Testis (tissue), 2 donors: ENCODE results near the gene PI3.

ENCODE experiments used
- POLR2A ChIP-seq: fragments of 450-650 bp; IDR thresholded peaks from one replicate; pipeline ENCODE4 v1.6.1; 2017; ENCODE audit warnings: antibody characterized with exemption, mild to moderate bottlenecking, moderate library complexity
- TF ChIP-seq, protein P1 (sequence below), 3 experiments: fragments of 450-650 bp in 2 of 3; fragments of 200-600 bp in 1 of 3; sonication (generic) in 1 of 3; IDR thresholded peaks; one replicate each; pipeline ENCODE4 v1.5.1; 2016 to 2019; ENCODE audit warnings: antibody characterized with exemption in 3 of 3, mild to moderate bottlenecking in 2 of 3, moderate library complexity in 1 of 3

DNA sequence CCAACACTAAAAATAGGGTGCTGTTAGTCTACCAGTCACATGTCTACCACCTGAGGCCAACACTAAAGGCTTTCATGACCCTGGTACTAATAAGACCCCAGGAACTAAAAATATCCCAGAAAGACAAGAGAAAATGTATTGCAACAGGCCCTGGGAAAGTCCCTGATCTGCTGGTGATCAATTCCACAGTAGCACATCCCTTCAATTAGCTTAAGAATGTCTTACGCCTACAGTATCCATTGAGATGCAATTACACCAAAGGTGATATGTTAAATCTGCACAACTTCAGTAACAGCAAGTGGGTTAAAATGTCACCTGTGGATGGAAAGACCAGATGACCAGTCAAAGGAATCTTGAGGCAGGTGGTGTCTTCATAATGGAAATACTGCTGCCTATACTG lies 35.2 kb downstream of the PI3 start:
- TF ChIP-seq, protein P1, sequence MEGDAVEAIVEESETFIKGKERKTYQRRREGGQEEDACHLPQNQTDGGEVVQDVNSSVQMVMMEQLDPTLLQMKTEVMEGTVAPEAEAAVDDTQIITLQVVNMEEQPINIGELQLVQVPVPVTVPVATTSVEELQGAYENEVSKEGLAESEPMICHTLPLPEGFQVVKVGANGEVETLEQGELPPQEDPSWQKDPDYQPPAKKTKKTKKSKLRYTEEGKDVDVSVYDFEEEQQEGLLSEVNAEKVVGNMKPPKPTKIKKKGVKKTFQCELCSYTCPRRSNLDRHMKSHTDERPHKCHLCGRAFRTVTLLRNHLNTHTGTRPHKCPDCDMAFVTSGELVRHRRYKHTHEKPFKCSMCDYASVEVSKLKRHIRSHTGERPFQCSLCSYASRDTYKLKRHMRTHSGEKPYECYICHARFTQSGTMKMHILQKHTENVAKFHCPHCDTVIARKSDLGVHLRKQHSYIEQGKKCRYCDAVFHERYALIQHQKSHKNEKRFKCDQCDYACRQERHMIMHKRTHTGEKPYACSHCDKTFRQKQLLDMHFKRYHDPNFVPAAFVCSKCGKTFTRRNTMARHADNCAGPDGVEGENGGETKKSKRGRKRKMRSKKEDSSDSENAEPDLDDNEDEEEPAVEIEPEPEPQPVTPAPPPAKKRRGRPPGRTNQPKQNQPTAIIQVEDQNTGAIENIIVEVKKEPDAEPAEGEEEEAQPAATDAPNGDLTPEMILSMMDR (IDR thresholded peaks at IDR 0.05), result no peak
- no peak for TF ChIP-seq POLR2A
